ENCODE data around the gene KAZN.

Gene KAZN

GRCh38 chr1:15057834-15058233 lies 459.3 kb downstream of the KAZN start (continued):
- TF ChIP-seq HIC1 (tag by site-specific recombination; IDR thresholded peaks at IDR 0.05) (no peak), ZNF391 (tag by site-specific recombination; IDR thresholded peaks at IDR 0.05; ENCODE audit: borderline replicate concordance, low read depth) (no peak), ZNF280C (tag by site-specific recombination; IDR thresholded peaks at IDR 0.05) (no peak), ZNF132 (tag by site-specific recombination; IDR thresholded peaks at IDR 0.05; ENCODE audit: borderline replicate concordance) (no peak), SETDB1 (IDR thresholded peaks at IDR 0.05; ENCODE audit: insufficient read length, low read length) (no peak), ZBTB17 (tag by site-specific recombination; IDR thresholded peaks at IDR 0.05) (no peak), ZBTB21 (tag by site-specific recombination; IDR thresholded peaks at IDR 0.05) (no peak), ZSCAN30 (tag by site-specific recombination; IDR thresholded peaks at IDR 0.05) (no peak), KLF8 (tag by site-specific recombination; IDR thresholded peaks at IDR 0.05) (no peak), WT1 (tag by site-specific recombination; IDR thresholded peaks at IDR 0.05) (no peak), ZNF26 (tag by site-specific recombination; IDR thresholded peaks at IDR 0.05) (no peak), ZNF202 (tag by site-specific recombination; IDR thresholded peaks at IDR 0.05; ENCODE audit: borderline replicate concordance) (no peak), ZNF16 (tag by site-specific recombination; IDR thresholded peaks at IDR 0.05; ENCODE audit: low read depth) (no peak)

- no peaks in the 10 kb centered on the region for H3K4me1 ChIP-seq (ENCODE audit: control insufficient read depth, insufficient read depth, low read length)
- H3K36me3 ChIP-seq (ENCODE audit: control insufficient read depth in 2 of 2, insufficient read depth in 1 of 2, low read length in 2 of 2) = peaks cover 0 to 70% of the 10 kb centered on the region in 2 experiments; a peak in 1 of 3 replicates
- TF ChIP-seq HOXA7 (CRISPR knock-in tag; IDR thresholded peaks at IDR 0.05; ENCODE audit: borderline replicate concordance) = no peak
- no peak for TF ChIP-seq ZNF157 (tag by site-specific recombination; IDR thresholded peaks at IDR 0.05)
- no peak for TF ChIP-seq FEZF1 (tag by site-specific recombination; IDR thresholded peaks at IDR 0.05)
- no peak for TF ChIP-seq REPIN1 (tag by site-specific recombination; IDR thresholded peaks at IDR 0.05; ENCODE audit: low read depth)
- no peak for TF ChIP-seq ZNF654 (tag by site-specific recombination; IDR thresholded peaks at IDR 0.05; ENCODE audit: low read depth)
- no peak for TF ChIP-seq ZFHX2 (tag by site-specific recombination; conservative IDR thresholded peaks at IDR 0.05)
- no peak for TF ChIP-seq KLF10 (tag by site-specific recombination; IDR thresholded peaks at IDR 0.05)
- TF ChIP-seq ZNF169 (tag by site-specific recombination; IDR thresholded peaks at IDR 0.05) = no peak
- no peak for TF ChIP-seq ZNF138 (tag by site-specific recombination; IDR thresholded peaks at IDR 0.05; ENCODE audit: borderline replicate concordance)
- no peak for TF ChIP-seq ZNF707 (tag by site-specific recombination; IDR thresholded peaks at IDR 0.05)
- no peak for TF ChIP-seq ZNF280C (tag by site-specific recombination; IDR thresholded peaks at IDR 0.05)
- no peak for TF ChIP-seq ZNF580 (tag by site-specific recombination; IDR thresholded peaks at IDR 0.05)
- TF ChIP-seq ZBTB20 (tag by site-specific recombination; IDR thresholded peaks at IDR 0.05) = no peak
- TF ChIP-seq ZNF488 (tag by site-specific recombination; IDR thresholded peaks at IDR 0.05) = no peak
- H3K27ac ChIP-seq (ENCODE audit: extremely low read depth, low read depth, low read length) = no peak overlapping the region
- no peak overlapping the region for H3K4me3 ChIP-seq (ENCODE audit: low read depth, low read length)
- CTCF ChIA-PET = no interaction called here
- no peaks in the 10 kb centered on the region for H3K9me3 ChIP-seq (ENCODE audit: control insufficient read depth, insufficient read depth, low read depth, low read length)
- POLR2A ChIA-PET = no interaction called here
Observed at GRCh38 chr1:15058261-15058660, 459.8 kb downstream of the KAZN start.

Measured in HEK293 (cell line).